ENCODE results near the gene TGFA.

Gene TGFA

GRCh38 chr2:70552501-70553333 is 909 bp downstream of the TGFA start:
- DNase-seq = peak; percentile 17

GRCh38 chr2:70551167-70551566 is 2.5 kb downstream of the TGFA start:
- no peak for DNase-seq

- DNase-seq = no peak
These were observed 3.7 kb downstream of the TGFA start for GRCh38 chr2:70549962-70550361.

GRCh38 chr2:70549064-70549710 is 4.4 kb downstream of the TGFA start:
- no peak for DNase-seq

GRCh38 chr2:70548233-70548632 is 5.4 kb downstream of the TGFA start:
- no peak for DNase-seq

- DNase-seq = no peak
These were observed 6.7 kb downstream of the TGFA start for GRCh38 chr2:70546885-70547284.

GRCh38 chr2:70546376-70546775 is 7.2 kb downstream of the TGFA start:
- DNase-seq = no peak

- DNase-seq = no peak
These were observed 12.1 kb downstream of the TGFA start for GRCh38 chr2:70541481-70542020.

- no peak for DNase-seq
These were observed 15.8 kb downstream of the TGFA start for GRCh38 chr2:70537840-70538239.

GRCh38 chr2:70536517-70537055 is 17.0 kb downstream of the TGFA start:
- DNase-seq = no peak

GRCh38 chr2:70535573-70535972 is 18.1 kb downstream of the TGFA start:
- DNase-seq = no peak

- no peak for DNase-seq
These were observed 19.3 kb downstream of the TGFA start for GRCh38 chr2:70534183-70534836.

- no peak for DNase-seq
These were observed 21.2 kb downstream of the TGFA start for GRCh38 chr2:70532244-70532935.

- no peak for DNase-seq
These were observed 22.1 kb downstream of the TGFA start for GRCh38 chr2:70531419-70532086.

GRCh38 chr2:70529610-70530009 is 24.0 kb downstream of the TGFA start:
- DNase-seq = no peak

GRCh38 chr2:70528929-70529328 is 24.7 kb downstream of the TGFA start:
- no peak for DNase-seq

- no peak for DNase-seq
These were observed 25.4 kb downstream of the TGFA start for GRCh38 chr2:70528276-70528675.

GRCh38 chr2:70527447-70528080 is 26.1 kb downstream of the TGFA start:
- no peak for DNase-seq

- no peak for DNase-seq
These were observed 27.5 kb downstream of the TGFA start for GRCh38 chr2:70526126-70526525.

- DNase-seq = no peak
These were observed 28.6 kb downstream of the TGFA start for GRCh38 chr2:70525032-70525431.

Measured in stimulated activated CD4-positive, alpha-beta T cell treated with anti-CD3 and anti-CD28 coated beads, Interleukin-15, amount 100 ng/mL, for 24 hours (primary cell).